Inflammatory macrophage (primary cell): ENCODE results near the gene COX7A1.

ENCODE experiments used
- DNase-seq, 2 donors: peaks; one replicate each; pipeline ENCODE4 v3.0.0-alpha.2; 2020 to 2022

Gene COX7A1

GRCh38 chr19:36111200-36111539 lies 41.1 kb downstream of the COX7A1 start:
- DNase-seq: no peak

- DNase-seq: no peak
Measured at GRCh38 chr19:36110487-36111199, 41.6 kb downstream of the COX7A1 start, which contains the start of gene OVOL3. Gene OVOL3, plus strand, starts transcription at chr19:36111143. Its CDS starts 60 bp downstream, at chr19:36111203.

- DNase-seq: no peak
Measured at GRCh38 chr19:36108684-36109083, 43.6 kb downstream of the COX7A1 start.

- DNase-seq: no peak
Measured at GRCh38 chr19:36106991-36107390, 45.3 kb downstream of the COX7A1 start.

- no peak for DNase-seq
Measured at GRCh38 chr19:36106441-36106840, 45.8 kb downstream of the COX7A1 start.

- DNase-seq: no peak
Measured at GRCh38 chr19:36103842-36104552, 48.2 kb downstream of the COX7A1 start.

GRCh38 chr19:36103040-36103626 lies 49.1 kb downstream of the COX7A1 start:
- no peak for DNase-seq

- DNase-seq: no peak
Measured at GRCh38 chr19:36101550-36102327, 50.5 kb downstream of the COX7A1 start.
